Kidney capillary endothelial cell (primary cell): ENCODE data around the gene BBLN.

Experiments used
- DNase-seq: peaks from one replicate; pipeline ENCODE4 v3.0.0-alpha.2; 2018; ENCODE audit warnings: low spot score

Gene BBLN

DNA sequence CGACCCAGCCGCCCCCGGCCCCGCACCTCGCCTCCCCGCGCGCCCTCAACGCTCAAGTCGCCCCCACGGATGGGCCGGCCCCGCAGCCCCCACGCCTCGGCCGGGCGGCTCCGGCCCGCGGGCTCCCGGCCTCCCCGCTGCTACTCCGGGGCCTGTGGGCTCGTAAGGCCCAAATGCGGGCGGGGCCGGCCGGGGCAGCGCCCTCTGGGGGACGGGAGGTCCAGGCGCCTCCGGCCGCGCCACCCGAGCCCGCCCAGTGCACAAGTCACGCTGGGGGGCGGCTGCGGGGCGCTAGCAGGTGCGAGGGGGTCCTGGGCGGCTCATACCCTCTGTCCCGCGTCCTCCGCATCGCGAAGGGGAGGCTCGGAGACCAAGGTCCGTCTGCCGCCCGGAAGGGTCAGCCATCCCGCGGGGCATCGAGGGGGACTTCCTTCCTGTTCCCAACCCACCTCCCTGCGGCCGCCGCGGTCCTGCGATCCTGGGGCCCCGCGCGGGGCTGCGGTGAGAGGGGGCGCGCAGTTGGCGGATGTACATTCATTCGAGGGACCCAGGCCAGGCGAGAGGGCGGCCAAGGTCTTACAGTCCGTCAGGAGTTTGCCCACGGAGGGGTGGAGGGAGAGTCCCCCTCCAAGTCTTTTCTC is 31.5 kb downstream of the BBLN start, which contains the start of gene CIZ1:
TSS of gene CIZ1 (minus strand) at position 167 of the 641 bp plus-strand sequence. CDS start 715 bp downstream, outside the sequence.
- peak; percentile 67 for DNase-seq

DNA sequence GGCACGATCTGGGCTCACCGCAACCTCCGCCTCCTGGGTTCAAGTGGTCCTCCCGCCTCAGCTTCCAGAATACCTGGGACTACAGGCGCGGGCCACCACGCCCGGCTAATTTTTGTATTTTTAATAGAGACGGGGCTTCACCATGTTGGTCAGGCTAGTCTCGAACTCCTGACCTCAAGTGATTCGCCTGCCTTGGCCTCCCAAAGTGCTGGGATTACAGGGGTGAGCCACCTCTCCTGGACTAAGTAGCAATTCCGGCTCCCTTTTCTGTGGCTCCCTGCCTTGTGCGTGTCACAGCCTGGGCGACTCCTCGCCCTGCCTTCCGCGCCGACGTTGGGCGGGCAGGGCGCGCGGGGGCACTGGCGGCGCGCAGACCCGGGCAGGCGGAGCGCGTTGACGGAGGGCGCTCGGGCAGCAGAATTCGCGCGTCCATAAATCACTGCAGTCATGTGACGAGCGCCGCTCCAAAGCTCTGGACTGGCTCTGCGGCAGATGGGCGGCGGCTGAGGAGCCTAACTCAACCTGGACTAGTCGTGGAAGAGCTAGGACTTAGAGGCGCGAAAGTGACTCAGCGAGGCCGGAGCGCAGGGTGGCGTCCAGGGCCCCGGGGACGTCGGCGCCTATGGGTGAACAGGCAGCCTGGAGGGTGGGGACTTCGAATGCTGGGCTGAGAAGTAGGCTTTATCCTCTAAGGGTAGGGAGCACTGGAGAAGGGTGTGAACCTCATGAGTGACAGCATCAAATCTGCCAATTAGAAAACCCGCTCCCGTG is 32.7 kb downstream of the BBLN start:
- peak; percentile 68 for DNase-seq

DNA sequence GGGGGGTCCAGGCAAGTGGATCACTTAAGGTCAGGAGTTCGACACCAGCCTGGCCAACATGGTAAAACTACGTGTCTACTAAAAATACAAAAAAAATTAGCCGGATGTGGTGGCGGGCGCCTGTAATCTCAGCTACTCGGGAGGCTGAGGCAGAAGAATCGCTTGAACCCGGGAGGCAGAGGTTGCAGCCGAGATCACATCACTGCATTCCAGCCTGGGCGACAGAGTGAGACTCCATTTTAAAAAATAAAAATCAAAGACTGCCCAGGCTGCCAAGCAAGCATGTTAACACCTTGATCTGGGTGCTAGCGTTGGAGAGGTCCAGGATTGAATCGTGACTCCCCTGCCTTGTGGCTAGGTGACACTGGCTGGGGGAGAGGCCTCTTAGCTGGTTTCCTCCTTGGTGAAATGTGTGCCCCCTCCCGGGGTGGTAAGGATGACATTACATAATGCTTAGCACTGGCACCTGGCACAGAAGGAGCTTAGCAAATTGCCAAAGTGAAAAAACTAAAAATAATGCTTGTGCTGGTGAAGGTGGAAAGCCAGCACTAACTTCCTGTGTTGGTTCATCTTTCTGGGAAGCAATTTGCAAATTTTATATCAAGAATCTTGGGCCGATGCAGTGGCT is 33.5 kb downstream of the BBLN start:
- no peak for DNase-seq

DNA sequence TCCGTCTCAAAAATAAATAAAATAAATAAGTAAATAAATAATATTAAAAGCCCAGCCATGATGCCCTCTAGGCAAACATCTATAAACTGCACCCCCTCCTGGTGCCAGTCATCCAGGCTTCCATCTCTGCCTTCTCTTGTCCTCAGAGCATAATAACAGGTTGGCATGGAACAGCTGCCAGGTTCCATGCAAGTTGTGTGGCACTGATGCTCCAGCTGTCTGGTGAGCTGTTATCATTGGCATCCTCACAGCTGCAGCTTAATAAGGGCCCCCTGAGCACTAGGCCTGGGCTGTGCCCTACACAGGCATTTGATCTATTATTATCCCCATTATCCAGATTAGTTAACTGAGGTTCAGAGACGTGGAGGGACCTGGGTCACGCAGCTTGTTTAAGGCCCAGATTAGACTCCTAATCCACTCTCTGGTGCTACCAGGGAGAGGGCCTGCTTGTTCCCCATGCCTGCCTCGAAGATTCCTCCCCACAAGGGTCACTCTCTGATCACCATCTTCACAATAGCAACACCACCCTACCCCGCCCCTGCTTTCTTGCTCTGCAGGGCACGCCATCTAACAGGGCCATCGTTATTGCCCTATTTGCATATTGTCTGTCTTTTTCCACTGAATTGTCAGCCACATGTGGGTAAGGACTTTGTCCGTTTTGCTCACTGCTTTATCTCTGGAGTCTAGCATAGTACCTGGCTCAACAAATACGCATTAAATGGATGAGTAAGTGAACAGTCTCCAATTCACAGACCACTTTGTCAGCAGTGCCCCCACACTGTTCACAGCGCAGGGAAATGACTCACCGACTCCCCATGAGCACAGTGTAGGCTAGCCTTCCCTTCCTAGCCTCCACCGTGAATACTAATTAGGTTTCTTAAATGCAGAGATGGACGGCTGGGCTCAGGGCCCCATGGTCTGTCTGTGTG is 41.6 kb downstream of the BBLN start:
- no peak for DNase-seq

DNA sequence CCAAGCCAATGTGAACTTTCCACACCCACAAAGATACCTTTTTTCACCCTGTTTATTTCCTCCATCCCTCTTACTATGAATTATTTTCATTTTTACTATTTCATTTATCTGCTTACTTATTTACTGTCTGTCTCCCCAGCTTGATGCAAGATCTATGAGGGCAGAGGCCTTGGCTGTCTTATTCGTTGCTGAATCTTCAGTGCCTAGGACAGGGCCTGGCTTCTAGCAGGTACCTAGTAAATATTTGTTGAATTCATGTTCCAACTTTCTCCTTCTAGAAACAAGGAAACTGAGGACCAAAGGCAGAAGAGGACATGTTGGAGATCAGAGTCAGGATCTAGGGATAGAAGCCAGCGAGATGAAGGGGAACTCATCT is 42.6 kb downstream of the BBLN start:
- DNase-seq: no peak

DNA sequence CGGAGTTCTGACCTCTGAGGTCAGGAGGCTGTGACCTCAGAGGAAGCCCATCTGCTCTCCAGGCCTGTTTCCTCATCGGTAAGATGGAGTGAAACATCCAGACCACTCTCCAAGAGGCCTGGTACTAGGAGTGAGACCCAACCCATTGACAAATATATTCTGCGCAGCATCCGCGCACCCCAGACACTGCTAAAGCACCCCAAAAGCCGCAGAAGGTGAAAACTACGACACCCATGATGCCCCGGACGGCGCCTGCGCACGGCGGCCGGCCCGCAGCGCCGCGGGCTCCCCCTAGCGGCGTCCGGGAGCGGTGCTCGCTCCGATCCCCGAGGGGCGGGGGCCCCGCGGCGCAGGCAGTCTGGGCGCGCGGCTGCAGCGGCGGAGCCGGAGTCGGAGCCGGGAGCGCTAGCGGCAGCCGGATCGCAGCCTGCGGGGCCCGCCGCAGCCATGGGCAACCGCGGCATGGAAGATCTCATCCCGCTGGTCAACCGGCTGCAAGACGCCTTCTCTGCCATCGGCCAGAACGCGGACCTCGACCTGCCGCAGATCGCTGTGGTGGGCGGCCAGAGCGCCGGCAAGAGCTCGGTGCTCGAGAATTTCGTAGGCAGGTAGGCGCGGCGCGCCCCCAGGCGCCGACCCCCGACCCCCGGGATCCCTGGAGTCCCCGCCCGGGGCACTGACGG is 43.1 kb downstream of the BBLN start, which contains the start of gene DNM1:
TSS of gene DNM1 (plus strand) at position 356 of the 683 bp plus-strand sequence. CDS start at position 448, 92 bp downstream.
- DNase-seq: peak; percentile 48

DNA sequence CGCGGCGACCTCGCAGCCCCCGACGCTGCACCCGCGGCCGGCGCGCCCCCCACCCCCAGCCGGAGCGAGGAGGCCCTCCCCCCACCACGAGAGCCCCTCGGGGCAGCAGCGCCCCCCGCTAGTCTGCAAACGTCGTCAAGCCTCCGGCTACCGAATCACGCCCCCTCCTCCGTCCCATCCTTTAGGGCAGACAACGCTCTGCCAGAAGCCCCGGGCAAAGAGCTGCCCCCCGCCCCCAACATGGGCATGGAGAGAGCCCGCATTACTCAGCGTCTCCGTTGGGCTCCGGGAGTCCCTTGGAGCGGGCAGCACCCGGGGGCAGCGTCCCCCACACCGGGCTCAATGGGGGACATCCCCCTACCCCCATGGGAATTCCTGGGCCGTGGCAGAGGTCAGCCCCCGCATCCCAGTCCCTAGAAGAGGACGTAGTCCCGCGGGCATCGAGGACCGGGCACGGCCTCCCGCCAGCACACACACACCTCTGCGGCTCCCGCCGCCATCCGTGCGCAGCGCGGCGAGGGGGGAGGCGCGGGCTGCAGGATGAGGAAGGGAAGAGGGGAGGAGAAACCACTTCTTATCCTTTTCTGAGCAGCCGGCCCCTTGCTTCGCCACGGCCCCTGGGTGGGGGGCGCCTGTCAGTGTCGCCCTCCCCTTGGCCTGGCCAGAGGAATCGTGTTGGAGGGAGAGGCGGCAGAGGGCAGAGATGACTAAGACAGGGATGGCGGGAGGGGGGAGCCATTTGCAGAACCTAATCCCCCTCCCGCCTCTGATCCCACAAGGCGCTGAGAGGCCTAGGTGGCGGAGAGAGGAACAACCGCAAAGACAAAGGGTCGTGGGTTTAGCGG is 43.9 kb downstream of the BBLN start:
- no peak for DNase-seq

DNA sequence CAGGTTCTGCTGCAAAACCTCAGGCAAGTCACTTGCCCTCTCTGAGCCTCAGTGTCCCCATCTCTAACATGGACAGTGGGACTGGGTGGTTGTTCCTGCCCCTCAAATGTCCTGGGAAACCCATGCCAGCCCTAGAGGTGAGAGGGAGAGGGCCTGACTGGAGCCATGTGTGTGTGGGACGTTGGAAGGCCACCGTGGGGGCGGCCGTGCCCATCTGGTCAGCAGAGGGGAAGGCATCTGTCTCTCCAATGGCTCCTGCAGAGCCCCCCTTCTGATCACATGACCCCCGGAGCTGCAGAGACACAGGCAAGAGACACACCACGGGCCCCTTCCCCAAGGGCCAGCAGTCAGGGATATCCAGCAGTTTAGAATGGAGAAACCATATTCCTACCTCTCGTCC is 44.8 kb downstream of the BBLN start:
- DNase-seq: no peak

DNA sequence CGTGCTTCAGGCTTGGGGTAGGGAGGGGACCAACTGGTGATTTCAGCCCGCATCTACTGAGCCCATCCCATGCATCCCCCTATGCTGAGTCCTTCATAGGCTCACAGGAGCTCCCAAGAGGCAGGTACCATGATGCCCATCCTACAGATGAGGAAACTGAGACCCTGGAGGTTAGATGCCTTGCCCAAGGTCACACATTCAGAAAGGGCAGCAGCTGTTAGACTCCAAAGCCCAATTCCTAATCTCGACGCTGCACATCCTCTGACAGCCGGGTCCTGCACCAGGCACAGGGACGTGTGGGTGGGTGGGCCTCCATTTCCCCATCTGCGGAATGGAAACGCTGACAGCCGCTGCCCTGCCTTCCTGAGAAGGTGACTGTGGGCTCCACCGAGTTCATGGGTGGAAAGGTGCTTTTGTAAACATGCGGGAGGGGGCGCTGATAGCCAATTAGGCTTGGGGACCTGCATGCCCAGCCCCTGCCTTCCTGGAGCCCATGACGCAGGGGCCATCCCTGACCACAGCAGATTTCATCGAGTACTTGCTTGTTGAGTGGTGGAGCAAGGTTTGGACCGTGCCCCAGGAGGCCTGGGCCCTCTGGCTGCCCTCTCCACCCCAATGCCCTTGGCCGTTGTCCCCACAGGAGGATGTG is 45.4 kb downstream of the BBLN start:
- DNase-seq: no peak

DNA sequence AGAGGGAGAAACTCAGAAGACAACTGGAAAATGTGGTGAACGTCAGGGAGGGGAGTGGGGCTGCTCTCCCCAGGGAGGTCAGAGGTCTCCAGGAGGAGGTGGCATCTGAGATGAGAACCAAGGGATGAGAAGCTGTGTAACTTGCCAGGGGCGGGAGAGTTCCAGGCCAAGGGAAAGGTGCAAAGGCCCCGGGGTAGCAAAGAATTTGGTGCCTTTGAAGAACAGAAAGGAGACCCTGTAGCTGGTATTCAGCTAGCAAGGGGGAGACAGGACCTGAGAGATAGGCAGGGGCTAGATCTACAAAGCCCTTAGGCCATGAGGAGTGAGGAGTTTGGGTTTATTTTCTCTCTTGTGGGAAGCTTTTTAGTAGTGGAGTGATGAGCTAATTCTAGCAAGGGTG is 46.4 kb downstream of the BBLN start:
- DNase-seq: no peak

DNA sequence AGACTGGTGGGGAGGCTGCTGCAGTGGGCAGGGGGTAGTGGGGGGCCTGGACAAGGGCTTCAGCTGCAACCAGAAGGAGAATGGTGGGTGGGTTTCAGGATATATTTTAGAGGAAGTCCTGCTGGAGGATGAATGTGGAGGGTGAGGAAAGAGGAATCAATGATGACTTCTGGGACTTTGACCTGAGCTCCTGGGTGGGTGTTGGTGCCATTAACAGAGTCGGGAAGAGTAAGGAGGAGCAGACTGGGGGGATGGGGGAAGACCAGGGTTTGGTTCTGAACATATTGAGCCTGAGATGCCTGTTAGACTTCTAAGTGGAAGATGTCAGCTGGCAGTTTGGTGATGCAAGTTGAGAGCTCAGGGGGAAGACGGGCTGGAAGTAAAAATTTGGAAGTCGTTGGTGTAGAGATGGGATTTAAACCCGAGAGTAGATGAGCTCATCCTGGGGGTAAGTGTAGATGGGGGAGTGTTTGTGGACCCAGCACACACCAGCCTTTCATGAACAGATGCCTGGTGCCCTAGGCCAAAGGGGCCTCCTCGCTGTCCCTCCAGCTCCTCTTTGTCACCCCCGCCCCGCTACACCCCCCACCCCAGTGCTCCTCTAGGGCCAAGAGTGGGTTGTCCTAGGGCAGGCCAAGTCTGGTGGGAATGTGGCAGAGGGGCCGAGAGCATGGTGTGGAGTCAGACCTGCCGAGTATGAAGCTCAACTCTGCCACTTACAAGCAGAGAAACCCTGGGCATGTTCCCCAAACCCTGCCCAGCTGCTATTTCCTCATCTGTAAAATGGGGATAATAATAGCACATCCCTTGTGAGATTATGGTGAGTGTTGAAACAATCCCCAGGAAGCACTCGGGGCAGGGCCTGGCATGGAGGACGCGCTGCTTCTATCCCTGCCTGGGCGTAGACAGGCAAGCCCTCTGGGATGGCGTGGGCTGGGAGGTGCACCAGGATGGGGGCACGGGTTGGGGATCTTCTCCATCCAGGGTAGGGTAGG is 47.1 kb downstream of the BBLN start:
- DNase-seq: no peak

DNA sequence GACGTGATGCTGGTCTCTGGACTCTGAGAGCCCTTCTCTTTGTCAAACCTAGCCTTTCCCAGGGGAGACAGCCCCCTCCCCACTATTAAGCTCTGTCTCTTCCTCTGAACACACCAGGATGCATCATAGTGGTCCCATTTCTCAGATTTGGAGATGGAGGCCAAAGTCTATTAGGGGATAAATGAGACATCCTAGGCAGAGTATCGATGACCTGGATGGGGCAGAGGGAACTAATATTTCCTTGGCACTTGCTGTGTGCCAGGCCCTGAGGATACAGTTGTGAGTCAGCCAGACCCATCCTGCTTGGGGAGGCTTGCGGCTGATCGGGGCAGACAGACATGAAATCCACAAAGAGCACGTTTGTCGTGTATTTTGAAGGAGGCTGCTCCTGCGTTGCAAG is 48.3 kb downstream of the BBLN start:
- no peak for DNase-seq

DNA sequence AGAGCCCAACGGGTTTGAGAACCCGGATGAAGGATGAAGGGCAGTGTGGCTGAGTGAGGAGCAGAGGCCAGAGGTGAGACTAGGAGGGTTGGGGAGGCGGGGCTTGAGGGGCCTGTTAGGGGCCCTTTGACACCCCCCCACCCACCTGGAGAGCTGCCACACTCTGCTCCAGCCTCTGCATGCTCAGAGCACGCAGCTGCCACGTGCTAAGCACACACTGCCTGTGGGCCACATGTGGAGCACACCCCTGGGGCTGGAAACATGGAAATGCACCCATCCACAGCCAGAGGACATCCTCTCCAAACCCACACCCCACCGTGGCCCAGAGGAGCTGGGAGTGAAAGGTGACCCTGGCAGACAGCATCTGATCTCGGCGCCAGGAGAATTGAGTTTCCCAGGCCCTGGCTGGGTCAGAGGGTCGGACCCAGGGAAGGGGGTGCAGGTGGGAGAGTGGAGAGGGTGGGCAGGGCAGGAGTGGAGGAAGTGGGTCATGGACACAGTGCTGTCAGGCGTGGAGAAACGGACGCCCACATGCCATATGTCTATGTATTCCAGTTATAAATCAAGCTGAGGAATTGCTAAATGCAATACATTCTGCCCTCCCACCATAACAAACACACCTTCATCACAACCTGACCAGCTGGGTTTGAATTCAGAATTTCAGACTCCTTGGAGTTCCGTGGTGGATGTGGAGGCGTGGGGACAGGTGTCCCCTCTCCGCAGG is 49.0 kb downstream of the BBLN start:
- DNase-seq: no peak

DNA sequence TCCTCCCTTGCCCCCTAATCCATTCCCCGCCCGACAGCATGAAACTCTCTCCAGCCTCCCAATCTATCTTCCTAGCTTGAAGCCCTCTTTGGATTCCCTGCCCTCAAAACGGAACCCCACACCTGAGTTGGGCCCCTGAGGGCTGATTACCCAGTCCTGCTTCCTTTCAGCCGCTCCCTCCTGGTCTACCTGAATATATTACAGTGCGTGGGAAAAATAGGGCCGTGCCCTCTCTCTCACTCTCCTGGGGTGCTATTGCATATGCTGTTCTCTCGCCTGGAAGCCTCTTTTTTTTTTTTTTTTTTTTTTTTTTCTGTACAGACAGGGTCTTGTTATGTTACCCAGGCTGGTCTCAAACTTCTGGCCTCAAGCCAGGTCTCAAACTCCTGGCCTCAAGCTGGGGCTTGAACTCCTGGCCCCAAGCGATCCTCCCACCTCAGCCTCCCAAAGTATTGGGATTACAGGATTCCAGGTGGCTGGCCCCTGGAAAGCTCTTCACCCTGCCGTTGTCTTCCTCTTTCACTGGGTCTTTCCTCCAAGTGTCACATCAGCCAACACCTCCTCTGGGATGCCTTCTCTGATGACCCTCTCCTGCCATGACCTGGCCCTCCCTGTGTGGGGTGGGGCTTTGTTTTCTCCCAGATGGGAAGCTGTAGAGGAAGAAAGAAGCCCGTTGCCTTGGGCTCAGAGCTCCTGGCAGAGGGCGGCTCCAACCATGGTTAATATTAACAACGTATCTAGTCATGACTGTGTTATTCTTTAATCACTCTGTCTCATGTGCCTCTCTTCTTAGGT is 51.3 kb downstream of the BBLN start:
- no peak for DNase-seq

DNA sequence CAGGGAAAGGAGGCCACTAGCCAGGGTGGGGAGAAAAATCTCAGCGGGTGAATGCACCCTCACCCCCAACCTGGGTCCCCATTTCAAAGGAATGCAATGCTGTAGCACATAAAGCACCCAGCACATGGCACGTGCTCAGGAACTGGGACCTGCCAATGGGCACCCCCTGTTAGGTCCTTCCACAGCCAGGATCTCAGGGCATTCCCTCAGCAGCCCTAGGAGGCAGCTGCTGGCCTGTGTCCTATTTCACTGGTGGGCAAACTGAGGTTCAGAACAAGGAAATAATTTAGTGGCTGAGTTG is 51.9 kb downstream of the BBLN start:
- no peak for DNase-seq
